Measurements from ENCODE around the gene MYL12B.

DNA sequence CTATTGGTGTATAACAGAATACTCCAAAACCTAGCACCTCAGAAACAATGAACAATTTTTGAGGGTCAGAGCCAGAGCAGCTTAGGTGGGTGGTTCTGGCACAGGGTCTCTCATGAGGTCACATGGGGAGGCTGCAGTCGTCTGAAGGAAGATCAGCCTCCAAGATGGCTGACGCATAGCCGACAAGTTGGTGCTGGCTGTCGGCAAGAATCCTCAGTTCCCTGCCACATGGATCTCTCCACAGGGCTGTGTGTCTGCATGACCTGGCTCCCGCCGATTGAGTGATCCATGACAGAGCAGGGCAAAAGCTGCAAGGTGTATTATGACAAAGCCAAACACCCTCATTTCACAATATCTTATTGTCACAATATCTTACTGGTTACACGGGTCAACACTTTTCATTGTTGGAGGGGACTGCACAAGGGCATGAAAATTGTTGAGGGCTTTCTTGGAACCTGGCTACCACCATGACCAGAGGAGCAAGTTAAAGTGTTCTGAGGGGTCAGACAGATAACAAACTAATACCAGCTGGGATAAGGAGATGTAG lies 4.2 kb downstream of the MYL12B start:
- TF ChIP-seq EZH2 (IDR thresholded peaks at IDR 0.05) (no peak), FOXP2 (optimal IDR thresholded peaks at IDR 0.05; ENCODE audit: control extremely low read depth, extremely low read length, insufficient read depth) (no peak)
